BLaER1 treated with 17β-estradiol and CSF1 and Interleukin-3, amounts not matched to agents 10 nM and 100 nM (cell line): ENCODE data around the gene SPTBN4.
A peak's percentile ranks its signal among the peaks of the same experiment; 100 is the strongest.
"Not testable (repeated sequence)": the region's sequence is repeated elsewhere in the genome, so short reads cannot be mapped to it uniquely, and the experiment has no call there.

Experiments used
- H3K27ac ChIP-seq, 11 experiments: shearing (Covaris generic); formaldehyde crosslinking; 2 replicates each; pipeline ENCODE4 v1.8.1; 2022
- H3K27me3 ChIP-seq, 11 experiments: shearing (Covaris generic); formaldehyde crosslinking; 2 replicates each; pipeline ENCODE4 v1.8.1; 2022
- H3K36me3 ChIP-seq, 11 experiments: shearing (Covaris generic); formaldehyde crosslinking; 2 replicates each; pipeline ENCODE4 v1.8.1; 2022
- H3K4me1 ChIP-seq, 10 experiments: shearing (Covaris generic); formaldehyde crosslinking; 2 replicates each; pipeline ENCODE4 v1.8.1; 2022
- H3K4me2 ChIP-seq, 11 experiments: shearing (Covaris generic); formaldehyde crosslinking; 2 replicates each; pipeline ENCODE4 v1.8.1; 2022
- H3K4me3 ChIP-seq, 10 experiments: shearing (Covaris generic); formaldehyde crosslinking; 2 replicates each; pipeline ENCODE4 v1.8.1; 2022
- H3K9ac ChIP-seq, 11 experiments: shearing (Covaris generic); formaldehyde crosslinking; 2 replicates each; pipeline ENCODE4 v1.8.1; 2022
- H3K9me3 ChIP-seq, 11 experiments: shearing (Covaris generic); formaldehyde crosslinking; replicated peaks in 1 of 11; 2 replicates each; pipeline ENCODE4 v1.8.1; 2022
- H4K20me1 ChIP-seq, 11 experiments: shearing (Covaris generic); formaldehyde crosslinking; 2 replicates each; pipeline ENCODE4 v1.8.1; 2022
- Cebpa-rat ChIP-seq, 11 experiments: shearing (Covaris generic); IDR thresholded peaks; 2 replicates each; pipeline ENCODE4 v1.8.1; 2022

SPTBN4 gene

GRCh38 chr19:40453943-40454342 lies 12.9 kb upstream of the SPTBN4 start:
- H3K9ac ChIP-seq, H3K4me3 ChIP-seq, H3K27me3 ChIP-seq, H3K27ac ChIP-seq, H3K9me3 ChIP-seq: not testable (repeated sequence)
- peak in 1 of 11 experiments; percentile 40; a peak in 1 of 22 replicates for TF ChIP-seq Cebpa-rat (IDR thresholded peaks at IDR 0.05)
- H3K4me2 ChIP-seq, result peak overlapping the region in 1 of 11 experiments; percentile 9; a peak in 1 of 22 replicates
- peaks cover 0 to 98% (median 5%) of the 10 kb centered on the region in 11 experiments; a peak in 9 of 22 replicates for H3K36me3 ChIP-seq
- peaks cover 0 to 46% (median 0%) of the 10 kb centered on the region in 11 experiments; a peak in 4 of 22 replicates for H4K20me1 ChIP-seq
- H3K4me1 ChIP-seq, result peaks cover 0 to 11% (median 0%) of the 10 kb centered on the region in 10 experiments; a peak in 5 of 20 replicates

GRCh38 chr19:40457048-40457447 lies 9.8 kb upstream of the SPTBN4 start:
- peaks cover 0 to 83% (median 0%) of the 10 kb centered on the region in 11 experiments; a peak in 8 of 22 replicates for H3K36me3 ChIP-seq
- no peak overlapping the region for H3K27ac ChIP-seq
- no peak overlapping the region for H3K9ac ChIP-seq
- no peak overlapping the region for H3K4me3 ChIP-seq
- H3K4me1 ChIP-seq, result peaks cover 12 to 22% (median 17%) of the 10 kb centered on the region in 10 experiments
- H3K27me3 ChIP-seq, result no peaks in the 10 kb centered on the region
- no peak overlapping the region for H3K4me2 ChIP-seq
- no peaks in the 10 kb centered on the region for H3K9me3 ChIP-seq
- no peak for TF ChIP-seq Cebpa-rat (IDR thresholded peaks at IDR 0.05)
- peaks cover 0 to 74% (median 0%) of the 10 kb centered on the region in 11 experiments; a peak in 5 of 22 replicates for H4K20me1 ChIP-seq

- Histone ChIP-seq H4K20me1 (peaks cover 0 to 78% (median 0%) of the 10 kb centered on the region in 11 experiments; a peak in 5 of 22 replicates), H3K9ac (no peak overlapping the region), H3K9me3 (no peaks in the 10 kb centered on the region), H3K4me1 (peaks cover 22 to 29% (median 25%) of the 10 kb centered on the region in 10 experiments), H3K27me3 (no peaks in the 10 kb centered on the region), H3K36me3 (peaks cover 0 to 73% (median 0%) of the 10 kb centered on the region in 11 experiments; a peak in 8 of 22 replicates), H3K27ac (no peak overlapping the region), H3K4me3 (no peak overlapping the region), H3K4me2 (no peak overlapping the region)
- TF ChIP-seq Cebpa-rat (IDR thresholded peaks at IDR 0.05), result no peak
Measured at GRCh38 chr19:40457953-40458596, 8.7 kb upstream of the SPTBN4 start.

GRCh38 chr19:40458597-40458974 lies 8.2 kb upstream of the SPTBN4 start:
- no peak overlapping the region for H3K27ac ChIP-seq

GRCh38 chr19:40460185-40460584 lies 6.6 kb upstream of the SPTBN4 start:
- Histone ChIP-seq H3K4me1 (peaks cover 30 to 46% (median 41%) of the 10 kb centered on the region in 10 experiments), H3K9me3 (no peaks in the 10 kb centered on the region), H4K20me1 (peaks cover 0 to 82% (median 0%) of the 10 kb centered on the region in 11 experiments; a peak in 5 of 22 replicates), H3K36me3 (peaks cover 0 to 52% (median 0%) of the 10 kb centered on the region in 11 experiments; a peak in 8 of 22 replicates), H3K27me3 (no peaks in the 10 kb centered on the region), H3K4me2 (no peak overlapping the region; a peak in 1 of 22 replicates), H3K27ac (no peak overlapping the region), H3K4me3 (no peak overlapping the region), H3K9ac (no peak overlapping the region)
- TF ChIP-seq Cebpa-rat (IDR thresholded peaks at IDR 0.05), result no peak

More at GRCh38 chr19:40458597-40458974, 8.2 kb upstream of the SPTBN4 start:
- no peak for TF ChIP-seq Cebpa-rat (IDR thresholded peaks at IDR 0.05)
- Histone ChIP-seq H3K4me3 (no peak overlapping the region), H3K9ac (no peak overlapping the region), H4K20me1 (peaks cover 0 to 81% (median 0%) of the 10 kb centered on the region in 11 experiments; a peak in 5 of 22 replicates), H3K4me2 (no peak overlapping the region), H3K4me1 (peaks cover 26 to 33% (median 28%) of the 10 kb centered on the region in 10 experiments), H3K9me3 (no peaks in the 10 kb centered on the region), H3K36me3 (peaks cover 0 to 68% (median 0%) of the 10 kb centered on the region in 11 experiments; a peak in 8 of 22 replicates), H3K27me3 (no peaks in the 10 kb centered on the region)

- TF ChIP-seq Cebpa-rat (IDR thresholded peaks at IDR 0.05), result no peak
- peak overlapping the region; percentile 11 to 85 (median 41); a peak in 20 of 22 replicates for H3K4me2 ChIP-seq
- peak overlapping the region in 9 of 11 experiments; percentile 7 to 64 (median 49); a peak in 15 of 22 replicates for H3K27ac ChIP-seq
Measured at GRCh38 chr19:40461669-40462221, 5.1 kb upstream of the SPTBN4 start.

GRCh38 chr19:40463587-40464037 lies 3.2 kb upstream of the SPTBN4 start:
- Histone ChIP-seq H3K36me3 (peaks cover 0 to 19% (median 0%) of the 10 kb centered on the region in 11 experiments; a peak in 7 of 22 replicates), H3K4me3 (peak overlapping the region in 3 of 10 experiments; percentile 71 to 83 (median 81); a peak in 4 of 20 replicates), H3K27me3 (peaks cover 0 to 13% (median 6%) of the 10 kb centered on the region in 11 experiments; a peak in 8 of 22 replicates), H4K20me1 (peaks cover 0 to 52% (median 0%) of the 10 kb centered on the region in 11 experiments; a peak in 5 of 22 replicates), H3K27ac (peak overlapping the region in 8 of 11 experiments; percentile 41 to 92 (median 80); a peak in 13 of 22 replicates), H3K9ac (peak overlapping the region in 4 of 11 experiments; percentile 3 to 90 (median 90); a peak in 6 of 22 replicates), H3K4me1 (peaks cover 41 to 56% (median 51%) of the 10 kb centered on the region in 10 experiments), H3K4me2 (peak overlapping the region in 10 of 11 experiments; percentile 15 to 93 (median 85); a peak in 16 of 22 replicates)
- not testable (repeated sequence) for H3K9me3 ChIP-seq
- peak in 3 of 11 experiments; percentile 15 to 53 (median 42); a peak in 1 of 22 replicates for TF ChIP-seq Cebpa-rat (IDR thresholded peaks at IDR 0.05)

More at GRCh38 chr19:40461669-40462221, 5.1 kb upstream of the SPTBN4 start:
- Histone ChIP-seq H3K36me3 (peaks cover 0 to 36% (median 0%) of the 10 kb centered on the region in 11 experiments; a peak in 8 of 22 replicates), H3K4me1 (peaks cover 40 to 56% (median 50%) of the 10 kb centered on the region in 10 experiments), H3K27me3 (peaks cover 0 to 6% (median 4%) of the 10 kb centered on the region in 11 experiments; a peak in 8 of 22 replicates), H4K20me1 (peaks cover 0 to 67% (median 0%) of the 10 kb centered on the region in 11 experiments; a peak in 5 of 22 replicates), H3K4me3 (no peak overlapping the region), H3K9me3 (no peaks in the 10 kb centered on the region), H3K9ac (peak overlapping the region in 5 of 11 experiments; percentile 4 to 43 (median 29); a peak in 4 of 22 replicates)
